Measurements from ENCODE around the gene PCGF1.
A peak's percentile ranks its signal among the peaks of the same experiment; 100 is the strongest.
"Not testable (repeated sequence)": the region's sequence is repeated elsewhere in the genome, so short reads cannot be mapped to it uniquely, and the experiment has no call there.

Gene PCGF1

GRCh38 chr2:74474899-74475298 lies 32.6 kb downstream of the PCGF1 start:
- H3K9ac ChIP-seq, result no peak overlapping the region
- H3K27ac ChIP-seq, result no peak overlapping the region
- no peaks in the 10 kb centered on the region for H3K27me3 ChIP-seq
- no peaks in the 10 kb centered on the region for H3K9me3 ChIP-seq
- H3K36me3 ChIP-seq, result peaks cover 62% of the 10 kb centered on the region
- peaks cover 32% of the 10 kb centered on the region for H3K4me1 ChIP-seq
- H3K4me2 ChIP-seq, result no peak overlapping the region
- no peak overlapping the region for H3K4me3 ChIP-seq
- H4K20me1 ChIP-seq, result no peaks in the 10 kb centered on the region
- TF ChIP-seq Cebpa-rat (IDR thresholded peaks at IDR 0.05), result no peak

- peaks cover 58% of the 10 kb centered on the region for H3K36me3 ChIP-seq
- H3K9ac ChIP-seq, result no peak overlapping the region
- no peaks in the 10 kb centered on the region for H3K27me3 ChIP-seq
- H3K4me1 ChIP-seq, result peaks cover 28% of the 10 kb centered on the region
- no peaks in the 10 kb centered on the region for H3K9me3 ChIP-seq
- no peak for TF ChIP-seq Cebpa-rat (IDR thresholded peaks at IDR 0.05)
- no peak overlapping the region for H3K4me3 ChIP-seq
- no peaks in the 10 kb centered on the region for H4K20me1 ChIP-seq
- H3K4me2 ChIP-seq, result no peak overlapping the region
- no peak overlapping the region for H3K27ac ChIP-seq
Measured at GRCh38 chr2:74474481-74474880, 33.0 kb downstream of the PCGF1 start.

GRCh38 chr2:74472945-74473258 lies 34.6 kb downstream of the PCGF1 start:
- peak overlapping the region; percentile 84; the same call in 1 of the 2 replicates for H3K9ac ChIP-seq
- H3K27me3 ChIP-seq, result no peaks in the 10 kb centered on the region
- peaks cover 28% of the 10 kb centered on the region for H3K4me1 ChIP-seq
- H3K27ac ChIP-seq, result peak overlapping the region; percentile 83
- H3K4me2 ChIP-seq, result peak overlapping the region; percentile 92
- no peak for TF ChIP-seq Cebpa-rat (IDR thresholded peaks at IDR 0.05)
- H4K20me1 ChIP-seq, result no peaks in the 10 kb centered on the region
- peaks cover 49% of the 10 kb centered on the region for H3K36me3 ChIP-seq
- H3K4me3 ChIP-seq, result peak overlapping the region; percentile 77
- no peaks in the 10 kb centered on the region for H3K9me3 ChIP-seq

- TF ChIP-seq Cebpa-rat (IDR thresholded peaks at IDR 0.05), result no peak
- H4K20me1 ChIP-seq, result no peaks in the 10 kb centered on the region
Measured at GRCh38 chr2:74472086-74472944, 35.2 kb downstream of the PCGF1 start, which contains the start of gene MRPL53. TSS of gene MRPL53 (minus strand) at chr2:74472680. CDS start at chr2:74472660, 20 bp downstream.

GRCh38 chr2:74471332-74472065 lies 36.0 kb downstream of the PCGF1 start:
- TF ChIP-seq Cebpa-rat (IDR thresholded peaks at IDR 0.05), result no peak

More at GRCh38 chr2:74472086-74472944, 35.2 kb downstream of the PCGF1 start, which contains the start of gene MRPL53:
- H3K36me3 ChIP-seq, result peaks cover 45% of the 10 kb centered on the region
- H3K9me3 ChIP-seq, result no peaks in the 10 kb centered on the region
- H3K4me3 ChIP-seq, result peak within 1 kb of the TSS; percentile 77
- peak within 1 kb of the TSS; percentile 84 for H3K9ac ChIP-seq
- H3K27ac ChIP-seq, result peak within 1 kb of the TSS; percentile 83
- peaks cover 28% of the 10 kb centered on the region for H3K4me1 ChIP-seq
- H3K27me3 ChIP-seq, result no peaks in the 10 kb centered on the region
- peak within 1 kb of the TSS; percentile 92 for H3K4me2 ChIP-seq

GRCh38 chr2:74470742-74471141 lies 36.8 kb downstream of the PCGF1 start:
- not testable (repeated sequence) for H3K4me3 ChIP-seq, H3K27me3 ChIP-seq, H3K9ac ChIP-seq, H3K27ac ChIP-seq, H4K20me1 ChIP-seq, H3K9me3 ChIP-seq
- H3K4me1 ChIP-seq, result peaks cover 32% of the 10 kb centered on the region
- peak overlapping the region; percentile 92 for H3K4me2 ChIP-seq
- H3K36me3 ChIP-seq, result peaks cover 29% of the 10 kb centered on the region

More at GRCh38 chr2:74471332-74472065, 36.0 kb downstream of the PCGF1 start:
- Histone ChIP-seq H3K4me2 (peak overlapping the region; percentile 92), H3K9ac (peak overlapping the region; percentile 84), H3K4me1 (peaks cover 28% of the 10 kb centered on the region), H3K27ac (peak overlapping the region; percentile 83), H4K20me1 (no peaks in the 10 kb centered on the region), H3K36me3 (peaks cover 36% of the 10 kb centered on the region), H3K4me3 (peak overlapping the region; percentile 77), H3K9me3 (no peaks in the 10 kb centered on the region), H3K27me3 (no peaks in the 10 kb centered on the region)

- no peak for TF ChIP-seq Cebpa-rat (IDR thresholded peaks at IDR 0.05)
- H4K20me1 ChIP-seq, result peaks cover 36% of the 10 kb centered on the region; the same call in 1 of the 2 replicates
- peaks cover 25% of the 10 kb centered on the region for H3K4me1 ChIP-seq
- H3K27ac ChIP-seq, result peak overlapping the region; percentile 86
- peak overlapping the region; percentile 96 for H3K4me2 ChIP-seq
- H3K27me3 ChIP-seq, result no peaks in the 10 kb centered on the region
- H3K9me3 ChIP-seq, result no peaks in the 10 kb centered on the region
- peaks cover 32% of the 10 kb centered on the region for H3K36me3 ChIP-seq
- H3K4me3 ChIP-seq, result peak overlapping the region; percentile 83
- peak overlapping the region; percentile 94 for H3K9ac ChIP-seq
Measured at GRCh38 chr2:74464406-74464805, 43.1 kb downstream of the PCGF1 start.

- H3K36me3 ChIP-seq, result peaks cover 32% of the 10 kb centered on the region
- H3K9me3 ChIP-seq, result no peaks in the 10 kb centered on the region
- no peak for TF ChIP-seq Cebpa-rat (IDR thresholded peaks at IDR 0.05)
- H3K4me2 ChIP-seq, result no peak overlapping the region
- peaks cover 36% of the 10 kb centered on the region; the same call in 1 of the 2 replicates for H4K20me1 ChIP-seq
- H3K27me3 ChIP-seq, result no peaks in the 10 kb centered on the region
- no peak overlapping the region for H3K27ac ChIP-seq
- no peak overlapping the region for H3K4me3 ChIP-seq
- no peak overlapping the region for H3K9ac ChIP-seq
- H3K4me1 ChIP-seq, result peaks cover 32% of the 10 kb centered on the region
Measured at GRCh38 chr2:74462786-74463105, 44.7 kb downstream of the PCGF1 start.

- TF ChIP-seq Cebpa-rat (IDR thresholded peaks at IDR 0.05), result no peak
- Histone ChIP-seq H3K9ac (no peak overlapping the region), H4K20me1 (peaks cover 36% of the 10 kb centered on the region; the same call in 1 of the 2 replicates), H3K27me3 (no peaks in the 10 kb centered on the region), H3K27ac (no peak overlapping the region), H3K4me2 (no peak overlapping the region), H3K9me3 (no peaks in the 10 kb centered on the region), H3K4me1 (peaks cover 32% of the 10 kb centered on the region), H3K4me3 (no peak overlapping the region), H3K36me3 (peaks cover 32% of the 10 kb centered on the region)
Measured at GRCh38 chr2:74462054-74462785, 45.3 kb downstream of the PCGF1 start.

All from BLaER1 (cell line).